B cell (primary cell): ENCODE data around the gene TP53I13. TPM values are rescaled to one million over a fixed set of nuclear protein-coding genes. Genes with fewer than 3 reads are reported as not detected.

ENCODE experiments used
- ATAC-seq: fragments of 200-7000 bp; cut with Tn5 transposase; one replicate; pipeline ENCODE4 v1.10.0; 2021; ENCODE audit warnings: low read depth, mild to moderate bottlenecking, moderate number of reproducible peaks, moderate library complexity
- CTCF ChIA-PET: fragments of 350-600 bp; sonication (Branson Sonifier 250); formaldehyde crosslinking; loops from one replicate; lab custom pipeline; 2021; ENCODE audit warnings: antibody characterized with exemption, inconsistent platforms; lab: Charles Lee
- POLR2A ChIA-PET: fragments of 350-600 bp; sonication (Branson Sonifier 250); formaldehyde crosslinking; loops from one replicate; lab custom pipeline; 2021; ENCODE audit warnings: antibody characterized with exemption; lab: Charles Lee
- DNase-seq: peaks from one replicate; pipeline ENCODE4 v3.0.0; 2013
- H2AFZ ChIP-seq: 2 replicates; pipeline ENCODE4 v1.6.1; 2012; ENCODE audit warnings: mild to moderate bottlenecking, low read depth, low read length; ENCODE audit not compliant: insufficient read depth, poor library complexity, severe bottlenecking
- H3K27ac ChIP-seq, 2 donors: 1 replicate in 1 of 2; 2 replicates in 1 of 2; pipeline ENCODE4 v1.5.1; 2012 to 2013; ENCODE audit warnings: low read length in 2 of 2, mild to moderate bottlenecking in 2 of 2, moderate library complexity in 1 of 2
- H3K27me3 ChIP-seq, 4 experiments: fragments of 200-600 bp in 1 of 4; sonication (generic) in 1 of 4; replicated peaks in 1 of 4; 1 replicate in 2 of 4; 2 replicates in 2 of 4; pipeline versions ENCODE4 v1.6.1 to v1.7.0; 2013 to 2016; ENCODE audit warnings: low read length in 3 of 4, mild to moderate bottlenecking in 2 of 4, mixed read lengths in 1 of 4, moderate library complexity in 1 of 4; ENCODE audit not compliant: insufficient read depth in 4 of 4, control insufficient read depth in 3 of 4; ENCODE audit errors: control extremely low read depth in 1 of 4
- H3K36me3 ChIP-seq, 2 experiments: replicated peaks in 1 of 2; 1 replicate in 1 of 2; 2 replicates in 1 of 2; pipeline versions ENCODE4 v1.6.1 to v1.7.1; 2013; ENCODE audit warnings: low read length in 1 of 2; ENCODE audit not compliant: insufficient read depth in 2 of 2, control insufficient read depth in 1 of 2; ENCODE audit errors: control extremely low read depth in 1 of 2, extremely low read depth in 1 of 2
- H3K4me1 ChIP-seq, 2 donors: fragments of 200-600 bp in 1 of 2; sonication (generic) in 1 of 2; 1 replicate in 1 of 2; 2 replicates in 1 of 2; pipeline versions ENCODE4 v1.5.1 to v1.6.1; 2013 to 2017; ENCODE audit warnings: low read length in 2 of 2; ENCODE audit not compliant: control insufficient read depth in 2 of 2, insufficient read depth in 2 of 2
- H3K4me2 ChIP-seq: replicated peaks from 2 replicates; pipeline ENCODE3; 2012; ENCODE audit warnings: mild to moderate bottlenecking, low read depth, low read length; ENCODE audit not compliant: poor library complexity, severe bottlenecking
- H3K4me3 ChIP-seq, 5 experiments: fragments of 200-600 bp in 1 of 5; sonication (generic) in 1 of 5; 1 replicate in 3 of 5; 2 replicates in 2 of 5; pipeline versions ENCODE4 v1.5.1 to v1.7.0; 2011 to 2016; ENCODE audit warnings: low read length in 4 of 5, mild to moderate bottlenecking in 4 of 5, low read depth in 2 of 5, control low read depth in 1 of 5, moderate library complexity in 1 of 5; ENCODE audit not compliant: insufficient read depth in 1 of 5; ENCODE audit errors: control extremely low read depth in 1 of 5, extremely low read depth in 1 of 5
- H3K79me2 ChIP-seq: fragments of 200-600 bp; sonication (generic); one replicate; pipeline ENCODE4 v1.6.0; 2016; ENCODE audit warnings: low read length; ENCODE audit not compliant: control insufficient read depth, insufficient read depth
- H3K9ac ChIP-seq: fragments of 200-600 bp; sonication (generic); 2 replicates; pipeline ENCODE4 v1.6.1; 2017; ENCODE audit warnings: mild to moderate bottlenecking, low read length, moderate library complexity
- H3K9me3 ChIP-seq, 3 donors: one replicate each; pipeline versions ENCODE4 v1.6.1 to v1.7.1; 2013; ENCODE audit warnings: low read length in 2 of 3; ENCODE audit not compliant: control insufficient read depth in 2 of 3, insufficient read depth in 1 of 3; ENCODE audit errors: control extremely low read depth in 1 of 3
- H4K20me1 ChIP-seq: 2 replicates; pipeline ENCODE4 v1.6.0; 2012; ENCODE audit warnings: mild to moderate bottlenecking, low read length; ENCODE audit not compliant: insufficient read depth, control insufficient read depth, poor library complexity, severe bottlenecking
- H3K27ac Mint-ChIP-seq: one replicate; pipeline ENCODE4 v1.8.0; 2021; ENCODE audit warnings: mixed read lengths
- H3K27me3 Mint-ChIP-seq: one replicate; pipeline ENCODE4 v1.8.0; 2021; ENCODE audit warnings: mixed read lengths
- H3K4me1 Mint-ChIP-seq: one replicate; pipeline ENCODE4 v1.8.0; 2021; ENCODE audit warnings: mixed read lengths
- H3K4me3 Mint-ChIP-seq: one replicate; pipeline ENCODE4 v1.8.0; 2021; ENCODE audit warnings: mixed read lengths
- H3K9me3 Mint-ChIP-seq: one replicate; pipeline ENCODE4 v1.8.0; 2022; ENCODE audit warnings: mixed read lengths; ENCODE audit not compliant: insufficient read depth
- CTCF ChIP-seq: fragments of 200-600 bp; IDR thresholded peaks from one replicate; pipeline ENCODE4 v1.8.0; 2022; ENCODE audit warnings: antibody characterized with exemption, mild to moderate bottlenecking
- EZH2 ChIP-seq: IDR thresholded peaks from 2 replicates; pipeline ENCODE4 v1.6.1; 2012; ENCODE audit warnings: borderline replicate concordance, low read depth, mild to moderate bottlenecking, moderate library complexity, low read length; ENCODE audit not compliant: insufficient read depth, poor library complexity, severe bottlenecking
- WGBS: methylation state at CpG from one replicate; pipeline ENCODE4 v1.1.5; 2013; ENCODE audit warnings: missing lambda C conversion rate; ENCODE audit not compliant: insufficient coverage; 5-methylcytosine and 5-hydroxymethylcytosine counted together
- intact Hi-C: fragments of 100-400 bp; cut with micrococcal nuclease; formaldehyde crosslinking; loops from one replicate; pipeline ENCODE4 v1.10.0; 2022
- polyA plus RNA-seq: library from polyadenylated mRNA; depleted of rRNA; stranded (reverse); fragments of >200 nt; gene quantifications from 2 replicates; pipeline ENCODE4 v1.2.3, GENCODE V29; 2012
- total RNA-seq, 2 donors: library from RNA; stranded (reverse); fragments of 120-200 nt in 1 of 2; gene quantifications; 1 replicate in 1 of 2; 2 replicates in 1 of 2; pipeline versions ENCODE4 v1.2.3 to v1.2.4, GENCODE V29; 2013 to 2022

TP53I13 gene
- total and polyA plus RNA-seq, 2 donors (not counting 1 experiment from before 2014, with no cell fraction given): 224 to 287 TPM

DNA sequence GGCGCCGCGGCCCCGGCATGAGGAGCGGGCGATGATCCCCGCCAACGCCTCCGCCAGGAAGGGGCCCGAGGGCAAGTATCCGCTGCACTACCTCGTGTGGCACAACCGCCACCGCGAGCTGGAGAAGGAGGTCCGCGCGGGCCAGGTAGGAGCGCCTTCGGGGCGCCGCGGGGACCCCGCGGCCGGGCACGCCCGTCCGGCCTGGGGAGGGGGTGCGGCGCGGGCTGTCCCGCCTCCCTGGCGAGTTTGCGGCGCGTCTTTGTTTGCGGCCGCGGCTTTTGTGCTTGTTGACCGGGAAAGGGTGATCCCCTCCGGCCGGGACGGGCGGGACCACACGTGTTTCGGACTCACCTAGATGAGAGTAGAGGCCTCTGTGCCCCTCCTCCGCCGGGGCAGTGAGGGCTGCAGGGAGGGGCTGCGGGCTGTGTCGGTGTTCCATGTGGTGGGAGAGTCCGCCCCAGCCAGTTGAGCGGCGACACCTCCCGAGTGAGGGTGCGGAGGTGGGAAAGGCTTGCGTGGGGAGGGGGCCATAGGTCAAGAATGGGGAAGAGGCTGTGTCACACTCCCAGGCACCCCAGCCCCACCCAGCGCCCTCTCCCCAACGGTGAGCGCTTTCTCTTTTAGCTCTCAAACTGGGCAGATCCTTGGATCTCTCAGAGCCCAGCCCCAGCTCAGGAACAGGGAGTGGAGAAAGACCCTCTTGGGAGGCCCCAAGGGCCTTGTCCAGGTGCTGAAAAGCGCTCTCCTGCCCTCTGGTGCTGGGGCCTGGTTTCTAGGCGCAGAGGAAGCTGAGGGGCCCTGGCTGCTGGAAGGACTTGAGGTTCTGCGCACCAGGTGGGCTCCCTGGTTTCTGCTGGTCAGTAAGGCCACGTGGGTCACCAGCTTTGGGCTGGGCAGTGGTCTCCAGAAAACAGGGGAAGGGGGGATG lies 25.4 kb downstream of the TP53I13 start:
- peaks cover 0 to 7% (median 2%) of the 10 kb centered on the region in 4 experiments for H3K27me3 ChIP-seq
- peaks cover 0 to 2% (median 0%) of the 10 kb centered on the region in 3 donors for H3K9me3 ChIP-seq
- Mint-ChIP-seq H3K4me1 (peaks cover 39% of the 10 kb centered on the region), H3K9me3 (no peaks in the 10 kb centered on the region), H3K4me3 (peak overlapping the region; percentile 74), H3K27me3 (no peaks in the 10 kb centered on the region), H3K27ac (no peak overlapping the region)
- H4K20me1 ChIP-seq: no peaks in the 10 kb centered on the region
- no peak for DNase-seq
- H3K9ac ChIP-seq: peak overlapping the region; percentile 64
- ATAC-seq: no peak
- H3K27ac ChIP-seq: no peak overlapping the region
- CTCF ChIA-PET: interaction anchor here (0.9 to 4.7 kb wide), 13 partner anchors 10 to 449 kb away, joined by 3 to 126 read pairs (median 6); partner anchors contain the start of gene ABHD15
- H3K4me3 ChIP-seq: peak overlapping the region in 4 of 5 experiments; percentile 37 to 72 (median 51)
- intact Hi-C loops: loop anchor here (5.0 kb wide), 1 partner anchor 168 kb away; no protein-coding TSS in a partner anchor
- TF ChIP-seq CTCF (peak; percentile 12), EZH2 (no peak)
- no peaks in the 10 kb centered on the region for H3K36me3 ChIP-seq
- H3K79me2 ChIP-seq: peaks cover 11% of the 10 kb centered on the region
- peak overlapping the region; percentile 73 for H2AFZ ChIP-seq
- WGBS: 2% methylated on average over 62 of the region's 64 CpGs
- H3K4me1 ChIP-seq: peaks cover 37 to 42% of the 10 kb centered on the region in 2 donors
- POLR2A ChIA-PET: interaction anchor here (0.6 to 3.0 kb wide), 3 partner anchors 9 to 14 kb away, joined by 3 to 18 read pairs (median 3); no protein-coding TSS in a partner anchor
- peak overlapping the region; percentile 99 for H3K4me2 ChIP-seq
